Measurements from ENCODE around the gene MALAT1.

Gene MALAT1

GRCh38 chr11:65540290-65541092 is 41.6 kb downstream of the MALAT1 start:
- TF ChIP-seq CTCF (IDR thresholded peaks at IDR 0.05; ENCODE audit: low read length) (peak; percentile 83), EZH2phosphoT487 (IDR thresholded peaks at IDR 0.05; ENCODE audit: low read length) (no peak)
- Histone ChIP-seq H2AFZ (ENCODE audit: low read length) (peak overlapping the region; percentile 77), H3K4me3 (ENCODE audit: low read length) (peak overlapping the region; percentile 70), H3K4me1 (ENCODE audit: low read length) (peaks cover 15% of the 10 kb centered on the region), H3K4me2 (ENCODE audit: low read depth, low read length) (peak overlapping the region; percentile 86), H3K9me2 (replicated peaks; ENCODE audit: insufficient read depth, low read length) (no peaks in the 10 kb centered on the region), H3K36me3 (replicated peaks; ENCODE audit: insufficient read depth, low read length) (no peaks in the 10 kb centered on the region; the same call in 1 of the 2 replicates), H3K79me2 (ENCODE audit: low read length) (0 out of 2 replicates have a peak, but pooled peaks cover 3% of the 10 kb centered on the region), H3K27ac (ENCODE audit: low read length) (peak overlapping the region; percentile 76; the same call in 1 of the 2 replicates), H3K27me3 (replicated peaks; ENCODE audit: insufficient read depth, low read length) (no peaks in the 10 kb centered on the region), H4K20me1 (ENCODE audit: insufficient read depth, low read length) (no peaks in the 10 kb centered on the region), H3K9me3 (replicated peaks; ENCODE audit: insufficient read depth, low read length) (no peaks in the 10 kb centered on the region), H3K9ac (ENCODE audit: low read length) (peak overlapping the region; percentile 56), H3F3A (ENCODE audit: insufficient read depth, low read length) (peaks cover 27% of the 10 kb centered on the region)
- DNase-seq = peak; percentile 90

DNA sequence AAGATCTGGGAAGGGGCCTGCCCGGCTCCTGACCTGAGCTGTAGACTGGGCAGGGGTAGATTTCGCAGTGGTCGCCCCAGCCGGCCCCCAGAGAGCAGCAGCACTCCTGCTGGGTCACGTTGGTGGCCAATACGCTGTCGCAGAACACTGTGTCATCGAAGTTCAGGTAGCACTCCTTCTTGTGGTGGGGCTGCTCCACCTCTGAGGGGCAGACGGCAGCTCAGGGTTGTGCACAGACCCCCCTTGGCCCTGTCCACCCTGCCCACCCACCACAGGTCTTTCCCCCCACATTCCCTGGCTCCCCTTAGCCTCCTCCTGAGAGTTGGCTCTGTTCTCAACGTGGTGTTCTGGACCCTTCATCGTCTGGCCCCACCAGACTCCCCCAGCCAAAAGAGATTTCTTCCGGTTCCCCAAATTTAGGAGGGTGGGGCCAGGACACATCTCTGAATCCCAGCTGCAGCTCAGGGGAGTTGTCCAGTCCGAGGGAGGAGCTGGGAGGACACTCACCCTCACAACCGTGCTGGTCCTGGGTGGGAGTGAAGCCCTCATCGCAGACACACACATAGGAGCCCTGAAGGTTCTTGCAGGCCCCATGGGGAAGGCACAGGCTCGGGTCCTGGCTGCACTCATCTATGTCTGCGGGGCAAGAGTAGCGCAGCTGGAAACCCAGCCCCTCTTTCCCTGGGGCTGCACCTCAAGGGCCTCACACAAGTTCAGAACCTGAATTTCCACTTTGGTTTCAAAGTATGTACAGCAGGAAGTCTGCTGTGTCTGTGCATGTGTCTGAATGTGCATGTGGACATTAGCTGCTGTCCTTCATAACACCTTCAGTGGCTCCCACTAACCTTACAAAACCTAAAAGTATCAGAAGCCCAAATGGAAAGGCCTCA is 42.5 kb downstream of the MALAT1 start:
- H3K4me1 ChIP-seq (ENCODE audit: low read length) = peaks cover 22% of the 10 kb centered on the region

More for the DNA sequence above, 42.5 kb downstream of the MALAT1 start:
- H3K79me2 ChIP-seq (ENCODE audit: low read length) = peaks cover 6% of the 10 kb centered on the region; the same call in 1 of the 2 replicates
- no peaks in the 10 kb centered on the region for H4K20me1 ChIP-seq (ENCODE audit: insufficient read depth, low read length)
- no peaks in the 10 kb centered on the region; the same call in 1 of the 2 replicates for H3K36me3 ChIP-seq (replicated peaks; ENCODE audit: insufficient read depth, low read length)
- TF ChIP-seq EZH2 (optimal IDR thresholded peaks at IDR 0.05; ENCODE audit: low read depth, low read length) (no peak), CTCF (IDR thresholded peaks at IDR 0.05; ENCODE audit: low read length) (no peak), EZH2phosphoT487 (IDR thresholded peaks at IDR 0.05; ENCODE audit: low read length) (no peak)
- H3K9me3 ChIP-seq (replicated peaks; ENCODE audit: insufficient read depth, low read length) = no peaks in the 10 kb centered on the region
- peak overlapping the region; percentile 86 for H3K4me2 ChIP-seq (ENCODE audit: low read depth, low read length)
- peak overlapping the region; percentile 56; the same call in 1 of the 2 replicates for H3K9ac ChIP-seq (ENCODE audit: low read length)
- H2AFZ ChIP-seq (ENCODE audit: low read length) = peak overlapping the region; percentile 77; the same call in 1 of the 2 replicates
- peak overlapping the region; percentile 70 for H3K4me3 ChIP-seq (ENCODE audit: low read length)
- peaks cover 35% of the 10 kb centered on the region for H3F3A ChIP-seq (ENCODE audit: insufficient read depth, low read length)
- no peaks in the 10 kb centered on the region for H3K9me2 ChIP-seq (replicated peaks; ENCODE audit: insufficient read depth, low read length)
- H3K27me3 ChIP-seq (replicated peaks; ENCODE audit: insufficient read depth, low read length) = no peaks in the 10 kb centered on the region
- H3K27ac ChIP-seq (ENCODE audit: low read length) = peak overlapping the region; percentile 76; the same call in 1 of the 2 replicates
- DNase-seq = no peak

Measured in MM.1S (cell line).